PC-9 (cell line): Measurements from ENCODE around the gene IMMP2L. TPM values are rescaled to one million over a fixed set of nuclear protein-coding genes. Genes with fewer than 3 reads are reported as not detected.

Experiments
- BruUV-seq: library from RNA; stranded (reverse); fragments of 400-500 nt; replicated peaks from 2 replicates; lab custom pipeline; 2021; lab: Mats Ljungman, UMichigan
- CTCF ChIA-PET: fragments of 300-600 bp; sonication (Branson Sonifier 250); formaldehyde crosslinking; loops from one replicate; lab custom pipeline; 2022; ENCODE audit warnings: antibody characterized with exemption; lab: Charles Lee
- POLR2A ChIA-PET: fragments of 300-600 bp; sonication (Branson Sonifier 250); formaldehyde crosslinking; loops from one replicate; lab custom pipeline; 2022; ENCODE audit warnings: antibody characterized with exemption; ENCODE audit not compliant: unreplicated experiment; lab: Charles Lee
- DNase-seq, 2 experiments: peaks; one replicate each; pipeline versions ENCODE4 v3.0.0 to v3.0.0-alpha.2; 2015 to 2022; ENCODE audit warnings: mixed read lengths in 1 of 2
- H2AFZ ChIP-seq: fragments of 200-600 bp; sonication (generic); 2 replicates; pipeline ENCODE4 v1.8.1; 2017; ENCODE audit warnings: antibody characterized with exemption
- H3F3A ChIP-seq: fragments of 200-600 bp; sonication (generic); 2 replicates; pipeline ENCODE4 v1.8.1; 2017; ENCODE audit warnings: antibody characterized with exemption, mild to moderate bottlenecking, low read depth; ENCODE audit not compliant: insufficient read depth
- H3K27ac ChIP-seq: fragments of 200-600 bp; sonication (generic); 2 replicates; pipeline ENCODE4 v1.6.1; 2016; ENCODE audit warnings: mixed run types
- H3K27me3 ChIP-seq: fragments of 200-600 bp; sonication (generic); 2 replicates; pipeline ENCODE4 v1.6.1; 2016; ENCODE audit warnings: low read depth, mixed run types; ENCODE audit not compliant: insufficient read depth
- H3K36me3 ChIP-seq: fragments of 200-600 bp; sonication (generic); 2 replicates; pipeline ENCODE4 v1.6.1; 2016; ENCODE audit warnings: low read depth, mixed run types
- H3K4me1 ChIP-seq: fragments of 200-600 bp; sonication (generic); replicated peaks from 2 replicates; pipeline ENCODE4 v1.6.1; 2016; ENCODE audit warnings: mixed run types; ENCODE audit not compliant: insufficient read depth
- H3K4me2 ChIP-seq: fragments of 200-600 bp; sonication (generic); 2 replicates; pipeline ENCODE4 v1.6.1; 2017; ENCODE audit warnings: mixed run types
- H3K4me3 ChIP-seq: fragments of 200-600 bp; sonication (generic); 2 replicates; pipeline ENCODE4 v1.6.1; 2016; ENCODE audit warnings: mixed run types
- H3K79me2 ChIP-seq: fragments of 200-600 bp; sonication (generic); 2 replicates; pipeline ENCODE4 v1.6.1; 2017; ENCODE audit warnings: low read depth, mixed run types
- H3K9me2 ChIP-seq: fragments of 200-600 bp; sonication (generic); 2 replicates; pipeline ENCODE4 v1.8.1; 2017; ENCODE audit warnings: mild to moderate bottlenecking; ENCODE audit not compliant: insufficient read depth
- H3K9me3 ChIP-seq: fragments of 200-600 bp; sonication (generic); 2 replicates; pipeline ENCODE4 v1.8.1; 2016; ENCODE audit warnings: low read depth; ENCODE audit not compliant: insufficient read depth
- H4K20me1 ChIP-seq: fragments of 200-600 bp; sonication (generic); 2 replicates; pipeline ENCODE4 v1.8.1; 2017; ENCODE audit not compliant: insufficient read depth
- EZH2 ChIP-seq: fragments of 200-600 bp; sonication (generic); IDR thresholded peaks from 2 replicates; pipeline ENCODE4 v1.8.0; 2017; ENCODE audit warnings: antibody characterized with exemption, low read depth
- intact Hi-C: fragments of 100-400 bp; cut with micrococcal nuclease; formaldehyde crosslinking; loops from one replicate; pipeline ENCODE4 v1.10.0; 2022; ENCODE audit not compliant: unreplicated experiment
- total RNA-seq: library from RNA; stranded (reverse); gene quantifications from 2 replicates; pipeline ENCODE4 v1.2.3, GENCODE V29; 2021
- TF ChIP-seq, protein P1 (sequence below): fragments of 200-600 bp; sonication (generic); conservative IDR thresholded peaks from 2 replicates; pipeline ENCODE4 v1.6.1; 2017; ENCODE audit warnings: mixed run types, antibody characterized with exemption, mild to moderate bottlenecking, moderate library complexity

Gene IMMP2L
- total RNA-seq, 1 experiment from 2014 or later, result 40.5 TPM

DNA sequence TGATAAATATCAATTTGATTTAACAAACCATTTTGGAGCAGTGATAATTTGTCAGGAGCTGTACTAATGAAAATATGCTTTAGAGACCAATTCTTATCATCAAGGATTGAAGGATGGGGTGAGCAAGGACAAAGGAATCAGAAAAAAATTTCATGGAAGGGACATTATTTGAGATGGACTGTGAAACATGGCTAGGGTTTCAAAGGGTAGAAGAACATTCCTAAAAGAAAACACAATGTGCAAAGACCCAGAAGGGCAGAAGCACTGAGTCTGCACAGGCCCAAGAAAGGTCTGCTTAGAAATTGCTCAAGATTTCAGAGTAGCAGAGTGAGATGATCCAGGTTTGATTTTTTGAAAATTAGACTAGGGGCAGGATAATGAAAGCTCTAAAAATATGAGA is 296.9 kb downstream of the IMMP2L start:
- intact Hi-C loops, result no loop called here
- Histone ChIP-seq H3K27me3 (no peaks in the 10 kb centered on the region), H4K20me1 (no peaks in the 10 kb centered on the region), H3K27ac (no peak overlapping the region), H3K4me2 (no peak overlapping the region), H3K79me2 (no peaks in the 10 kb centered on the region), H3F3A (no peaks in the 10 kb centered on the region), H2AFZ (no peak overlapping the region), H3K9me2 (no peaks in the 10 kb centered on the region), H3K36me3 (no peaks in the 10 kb centered on the region), H3K4me1 (no peaks in the 10 kb centered on the region), H3K9me3 (no peaks in the 10 kb centered on the region), H3K4me3 (no peak overlapping the region)
- no TSS peak for BruUV-seq
- ChIA-PET POLR2A (no interaction called here), CTCF (no interaction called here)
- TF ChIP-seq, protein P1, sequence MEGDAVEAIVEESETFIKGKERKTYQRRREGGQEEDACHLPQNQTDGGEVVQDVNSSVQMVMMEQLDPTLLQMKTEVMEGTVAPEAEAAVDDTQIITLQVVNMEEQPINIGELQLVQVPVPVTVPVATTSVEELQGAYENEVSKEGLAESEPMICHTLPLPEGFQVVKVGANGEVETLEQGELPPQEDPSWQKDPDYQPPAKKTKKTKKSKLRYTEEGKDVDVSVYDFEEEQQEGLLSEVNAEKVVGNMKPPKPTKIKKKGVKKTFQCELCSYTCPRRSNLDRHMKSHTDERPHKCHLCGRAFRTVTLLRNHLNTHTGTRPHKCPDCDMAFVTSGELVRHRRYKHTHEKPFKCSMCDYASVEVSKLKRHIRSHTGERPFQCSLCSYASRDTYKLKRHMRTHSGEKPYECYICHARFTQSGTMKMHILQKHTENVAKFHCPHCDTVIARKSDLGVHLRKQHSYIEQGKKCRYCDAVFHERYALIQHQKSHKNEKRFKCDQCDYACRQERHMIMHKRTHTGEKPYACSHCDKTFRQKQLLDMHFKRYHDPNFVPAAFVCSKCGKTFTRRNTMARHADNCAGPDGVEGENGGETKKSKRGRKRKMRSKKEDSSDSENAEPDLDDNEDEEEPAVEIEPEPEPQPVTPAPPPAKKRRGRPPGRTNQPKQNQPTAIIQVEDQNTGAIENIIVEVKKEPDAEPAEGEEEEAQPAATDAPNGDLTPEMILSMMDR, result no peak
- TF ChIP-seq EZH2, result no peak
- no peak for DNase-seq

DNA sequence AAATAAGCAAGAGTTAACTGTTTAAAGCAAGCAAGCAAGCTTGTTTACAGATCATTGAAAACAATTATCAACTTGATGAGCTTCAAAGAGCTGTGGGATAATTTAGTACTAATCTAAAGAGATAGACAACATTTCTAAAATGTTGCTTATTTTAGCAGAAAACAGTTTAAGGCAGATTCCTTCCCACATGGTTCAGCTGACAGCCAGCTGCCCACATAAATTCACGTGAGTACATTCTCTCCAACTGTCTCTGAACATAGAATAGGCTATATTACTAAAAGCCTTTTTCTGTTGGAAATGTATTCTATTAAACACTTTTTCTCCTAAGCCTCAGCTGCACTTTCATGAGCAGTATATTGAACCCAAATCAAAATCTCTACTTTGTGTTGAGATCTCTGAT is 297.3 kb downstream of the IMMP2L start:
- intact Hi-C loops, result no loop called here
- no peaks in the 10 kb centered on the region for H3K36me3 ChIP-seq
- ChIA-PET CTCF (no interaction called here), POLR2A (no interaction called here)
- H3F3A ChIP-seq, result no peaks in the 10 kb centered on the region
- no peaks in the 10 kb centered on the region for H3K9me3 ChIP-seq
- H3K27me3 ChIP-seq, result no peaks in the 10 kb centered on the region
- no peak overlapping the region for H2AFZ ChIP-seq
- H3K79me2 ChIP-seq, result no peaks in the 10 kb centered on the region
- no peak overlapping the region for H3K4me3 ChIP-seq
- DNase-seq, result no peak
- TF ChIP-seq, protein P1, result no peak
- no peak for TF ChIP-seq EZH2
- H3K9me2 ChIP-seq, result no peaks in the 10 kb centered on the region
- no peak overlapping the region for H3K4me2 ChIP-seq
- no peaks in the 10 kb centered on the region for H3K4me1 ChIP-seq
- BruUV-seq, result no TSS peak
- H4K20me1 ChIP-seq, result no peaks in the 10 kb centered on the region
- no peak overlapping the region for H3K27ac ChIP-seq

GRCh38 chr7:111264111-111264868 is 298.0 kb downstream of the IMMP2L start:
- H3F3A ChIP-seq, result no peaks in the 10 kb centered on the region
- no peak overlapping the region for H3K27ac ChIP-seq
- H2AFZ ChIP-seq, result no peak overlapping the region
- CTCF ChIA-PET, result no interaction called here
- TF ChIP-seq, protein P1, result no peak
- TF ChIP-seq EZH2, result no peak
- no peaks in the 10 kb centered on the region for H3K9me2 ChIP-seq
- no peaks in the 10 kb centered on the region for H3K9me3 ChIP-seq
- no peaks in the 10 kb centered on the region for H4K20me1 ChIP-seq
- no peaks in the 10 kb centered on the region for H3K27me3 ChIP-seq
- no peaks in the 10 kb centered on the region for H3K79me2 ChIP-seq
- H3K4me3 ChIP-seq, result no peak overlapping the region
- H3K4me2 ChIP-seq, result no peak overlapping the region
- no peaks in the 10 kb centered on the region for H3K4me1 ChIP-seq
- BruUV-seq, result no TSS peak
- DNase-seq, result no peak
- H3K36me3 ChIP-seq, result no peaks in the 10 kb centered on the region
- POLR2A ChIA-PET, result no interaction called here
- intact Hi-C loops, result no loop called here
